Muscle layer of duodenum (tissue), 2 donors: ENCODE results near the gene PALM.
A peak's percentile ranks its signal among the peaks of the same experiment; 100 is the strongest.

Source experiments
- H3K27ac ChIP-seq: one replicate; pipeline ENCODE4 v1.7.0; 2013; ENCODE audit warnings: mild to moderate bottlenecking, low read length
- H3K27me3 ChIP-seq: one replicate; pipeline ENCODE4 v1.7.0; 2013; ENCODE audit warnings: low read depth, mild to moderate bottlenecking, control low read depth, low read length
- H3K36me3 ChIP-seq, 2 donors: one replicate each; pipeline ENCODE4 v1.7.0; 2013; ENCODE audit warnings: low read length in 2 of 2, control low read depth in 1 of 2, mild to moderate bottlenecking in 1 of 2; ENCODE audit not compliant: insufficient read depth in 2 of 2, control insufficient read depth in 1 of 2
- H3K4me1 ChIP-seq, 2 donors: one replicate each; pipeline ENCODE4 v1.7.0; 2013; ENCODE audit warnings: low read length in 2 of 2, mild to moderate bottlenecking in 2 of 2, control low read depth in 1 of 2, moderate library complexity in 1 of 2; ENCODE audit not compliant: insufficient read depth in 2 of 2, control insufficient read depth in 1 of 2
- H3K4me3 ChIP-seq, 2 donors: one replicate each; pipeline ENCODE4 v1.7.0; 2013; ENCODE audit warnings: low read length in 2 of 2, low read depth in 1 of 2, mild to moderate bottlenecking in 1 of 2
- H3K9me3 ChIP-seq, 2 donors: one replicate each; pipeline ENCODE4 v1.7.0; 2013; ENCODE audit warnings: low read length in 2 of 2, control low read depth in 1 of 2, mild to moderate bottlenecking in 1 of 2; ENCODE audit not compliant: control insufficient read depth in 1 of 2
- donor health status: healthy.

Gene PALM

DNA sequence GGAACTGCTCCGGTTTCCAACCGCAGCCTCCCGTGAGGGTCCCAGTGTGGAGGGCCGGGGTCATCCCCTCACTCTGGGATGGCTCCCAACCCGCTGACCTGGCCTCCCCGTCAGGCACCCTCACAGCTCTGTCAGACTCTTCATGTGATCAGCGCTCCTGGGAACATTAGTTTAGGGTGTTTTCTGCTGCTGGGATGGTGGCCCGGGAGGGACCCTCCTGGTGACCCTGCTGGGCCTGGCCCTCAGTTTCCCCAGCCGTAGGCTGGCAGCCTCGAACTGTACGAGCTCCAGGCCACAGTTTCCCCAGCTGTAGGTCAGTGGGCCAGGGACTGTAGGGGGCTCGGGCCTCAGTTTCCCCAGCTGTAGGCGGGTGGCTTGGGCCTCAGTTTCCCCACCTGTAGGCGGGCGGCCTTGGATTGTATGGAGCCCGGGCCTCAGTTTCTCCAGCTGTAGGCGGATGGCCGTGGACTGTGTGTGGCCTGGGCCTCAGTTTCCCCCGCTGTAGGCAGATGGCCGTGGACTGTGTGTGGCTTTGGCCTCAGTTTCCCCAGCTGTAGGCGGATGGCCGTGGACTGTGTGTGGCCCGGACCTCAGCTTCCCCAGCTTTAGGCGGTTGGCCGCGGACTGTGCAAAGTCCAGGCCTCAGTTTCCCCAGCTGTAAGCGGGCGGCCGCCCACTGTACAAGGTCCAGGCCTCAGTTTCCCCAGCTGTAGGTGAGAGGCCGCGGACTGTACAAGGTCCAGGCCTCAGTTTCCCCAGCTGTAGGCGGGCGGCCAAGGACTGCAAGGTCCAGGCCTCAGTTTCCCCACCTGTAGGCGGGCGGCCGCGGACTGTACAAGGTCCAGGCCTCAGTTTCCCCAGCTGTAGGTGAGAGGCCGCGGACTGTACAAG, 87.2 kb downstream of the PALM start:
- Histone ChIP-seq H3K9me3 (no peaks in the 10 kb centered on the region), H3K27ac (no peak overlapping the region), H3K27me3 (no peaks in the 10 kb centered on the region), H3K4me3 (peak overlapping the region; percentile 52 to 72), H3K4me1 (peaks cover 13 to 34% of the 10 kb centered on the region in 2 donors), H3K36me3 (peaks cover 0 to 6% of the 10 kb centered on the region in 2 donors)

DNA sequence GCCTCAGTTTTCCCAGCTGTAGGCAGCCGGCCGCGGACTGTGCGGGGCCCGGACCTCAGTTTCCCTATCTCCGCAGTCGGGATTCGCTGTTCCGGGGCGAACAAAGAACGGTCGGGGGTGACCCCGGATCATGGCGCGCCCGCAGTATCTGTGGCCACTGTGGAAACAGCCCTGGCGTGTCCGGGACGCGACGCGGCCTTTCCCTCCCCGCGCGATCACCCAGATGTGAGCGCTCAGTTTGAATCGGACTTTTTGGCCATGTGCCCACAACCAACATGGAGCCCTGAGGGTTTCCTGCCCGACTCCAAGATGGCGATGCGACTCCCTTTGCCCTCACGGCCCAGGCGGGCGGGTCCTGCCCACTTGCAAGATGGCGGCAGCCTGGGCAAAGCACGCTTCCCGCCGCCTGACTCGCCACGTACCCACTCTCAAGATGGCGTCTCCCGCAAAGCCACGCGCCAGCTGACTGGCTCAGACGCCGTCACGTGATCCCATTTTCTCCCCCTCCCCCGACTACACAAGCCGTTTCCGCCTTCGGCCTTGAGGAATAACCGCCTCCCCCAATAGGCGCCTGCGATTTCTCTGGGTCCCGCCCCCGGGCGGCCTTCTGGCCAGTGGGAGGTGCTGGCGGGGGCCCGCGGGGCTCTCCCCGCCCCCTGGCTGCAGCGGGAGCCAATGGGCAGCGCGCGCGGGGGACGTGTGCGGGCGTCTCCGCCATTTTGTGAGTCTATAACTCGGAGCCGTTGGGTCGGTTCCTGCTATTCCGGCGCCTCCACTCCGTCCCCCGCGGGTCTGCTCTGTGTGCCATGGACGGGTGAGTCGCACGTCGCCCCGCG, 88.2 kb downstream of the PALM start, which contains the start of gene PTBP1:
TSS of gene PTBP1 (plus strand) at position 761 of the 836 bp plus-strand sequence. CDS start at position 807, 46 bp downstream.
- Histone ChIP-seq H3K36me3 (peaks cover 0 to 6% of the 10 kb centered on the region in 2 donors), H3K27ac (peak within 1 kb of the TSS; percentile 72), H3K4me1 (peaks cover 16 to 44% of the 10 kb centered on the region in 2 donors)

More for the DNA sequence above, 88.2 kb downstream of the PALM start, which contains the start of gene PTBP1:
- Histone ChIP-seq H3K27me3 (no peaks in the 10 kb centered on the region), H3K9me3 (no peaks in the 10 kb centered on the region), H3K4me3 (peak within 1 kb of the TSS; percentile 84 to 90)
